GM18873 (cell line): ENCODE measurements around the gene RIMS3.

Experiments
- ATAC-seq: cut with Tn5 transposase; IDR thresholded peaks from one replicate; pipeline ENCODE4 v1.9.1; 2021; ENCODE audit warnings: mild to moderate bottlenecking, moderate library complexity, moderate number of reproducible peaks; ENCODE audit not compliant: unreplicated experiment, low FRiP score

Gene RIMS3

GRCh38 chr1:40658751-40659648 is 6.5 kb downstream of the RIMS3 start:
- ATAC-seq = no peak

- ATAC-seq = no peak
Observed at GRCh38 chr1:40657046-40657445, 8.4 kb downstream of the RIMS3 start.

- no peak for ATAC-seq
Observed at GRCh38 chr1:40653851-40654537, 11.5 kb downstream of the RIMS3 start.

- no peak for ATAC-seq
Observed at GRCh38 chr1:40652979-40653378, 12.5 kb downstream of the RIMS3 start.

GRCh38 chr1:40652468-40652867 is 13.0 kb downstream of the RIMS3 start:
- ATAC-seq = no peak

GRCh38 chr1:40651138-40651857 is 14.2 kb downstream of the RIMS3 start:
- ATAC-seq = no peak

GRCh38 chr1:40650075-40650474 is 15.4 kb downstream of the RIMS3 start:
- no peak for ATAC-seq

GRCh38 chr1:40649592-40649930 is 15.9 kb downstream of the RIMS3 start:
- ATAC-seq = no peak

GRCh38 chr1:40648928-40649591 is 16.4 kb downstream of the RIMS3 start:
- no peak for ATAC-seq

- no peak for ATAC-seq
Observed at GRCh38 chr1:40648200-40648599, 17.3 kb downstream of the RIMS3 start.

- no peak for ATAC-seq
Observed at GRCh38 chr1:40646315-40646714, 19.2 kb downstream of the RIMS3 start.

GRCh38 chr1:40645118-40645680 is 20.3 kb downstream of the RIMS3 start:
- ATAC-seq = no peak

GRCh38 chr1:40641601-40642242 is 23.8 kb downstream of the RIMS3 start:
- ATAC-seq = no peak

- no peak for ATAC-seq
Observed at GRCh38 chr1:40640314-40641076, 25.0 kb downstream of the RIMS3 start.

GRCh38 chr1:40638097-40639036 is 27.1 kb downstream of the RIMS3 start:
- ATAC-seq = no peak

GRCh38 chr1:40637470-40638007 is 27.9 kb downstream of the RIMS3 start:
- no peak for ATAC-seq

- no peak for ATAC-seq
Observed at GRCh38 chr1:40636777-40637176, 28.7 kb downstream of the RIMS3 start.
